Measurements from ENCODE around the gene KCNQ4.

Gene KCNQ4

DNA sequence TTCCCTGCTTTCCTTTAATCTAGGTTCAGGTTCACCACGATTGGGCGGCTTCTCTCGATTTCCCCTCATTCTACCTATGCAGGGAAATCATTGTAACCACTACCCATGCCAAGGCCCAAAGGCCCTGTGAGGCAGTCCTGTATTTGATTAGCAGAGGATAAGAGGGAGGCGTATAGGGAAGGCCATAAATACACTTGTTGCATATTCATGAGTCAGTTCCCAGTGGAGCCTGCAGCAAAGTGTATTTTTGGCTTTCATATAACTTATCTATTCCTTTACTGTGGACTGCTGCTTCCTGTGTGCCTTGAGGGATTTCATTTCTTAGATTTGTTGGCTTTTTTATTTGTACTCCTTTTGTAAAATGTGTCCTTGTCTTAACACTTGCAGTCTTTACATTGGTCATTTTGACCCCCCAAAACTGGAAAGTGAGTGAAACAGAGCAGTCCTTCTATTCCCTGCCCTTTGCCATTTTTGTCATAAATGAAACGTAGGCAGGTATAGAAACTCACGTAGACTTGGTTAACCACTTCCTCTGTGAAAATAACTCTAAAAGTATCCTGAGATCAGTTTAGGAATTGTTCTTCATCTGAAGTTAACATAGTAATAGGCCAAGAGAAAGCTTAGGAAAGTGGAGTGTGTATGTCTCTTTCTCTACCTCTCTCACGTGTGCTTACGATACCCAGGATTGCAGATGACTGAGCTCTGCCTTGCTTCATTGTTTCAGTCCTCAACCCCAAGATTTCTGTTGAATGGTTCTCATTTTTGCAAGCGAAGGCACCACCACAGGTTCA lies 19.6 kb upstream of the KCNQ4 start:
- H3K4me1 Mint-ChIP-seq (ENCODE audit: low read depth): peaks cover 41% of the 10 kb centered on the region

DNA sequence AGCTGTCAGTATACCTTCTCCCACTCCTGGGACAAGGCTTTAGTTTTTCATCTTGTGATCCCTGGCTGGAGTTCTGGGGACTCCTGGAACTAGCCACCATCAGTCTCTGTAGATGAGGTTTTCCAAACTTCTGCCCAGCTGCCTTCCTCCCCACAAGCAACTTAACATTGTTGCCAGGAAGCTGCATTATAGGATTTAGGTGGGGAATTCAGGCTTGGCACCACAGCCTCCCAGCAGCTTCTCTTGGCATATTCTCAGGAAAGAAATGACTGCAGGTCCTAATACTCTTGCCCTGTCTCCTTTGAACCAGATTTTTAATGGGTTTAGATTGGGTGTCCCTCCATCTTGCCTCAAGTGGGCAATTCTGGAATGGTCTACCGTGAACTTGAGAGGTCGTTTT lies 18.6 kb upstream of the KCNQ4 start:
- Mint-ChIP-seq H3K4me1 (ENCODE audit: low read depth) (peaks cover 43% of the 10 kb centered on the region), H3K9me3 (no peaks in the 10 kb centered on the region), H3K27ac (peak overlapping the region; percentile 41), H3K36me3 (ENCODE audit: low read depth) (peaks cover 60% of the 10 kb centered on the region), H3K27me3 (ENCODE audit: low read depth) (no peaks in the 10 kb centered on the region), H3K4me3 (no peak overlapping the region)

More for the DNA sequence above, 19.6 kb upstream of the KCNQ4 start:
- Mint-ChIP-seq H3K9me3 (no peaks in the 10 kb centered on the region), H3K27ac (peak overlapping the region; percentile 93), H3K36me3 (ENCODE audit: low read depth) (peaks cover 58% of the 10 kb centered on the region), H3K4me3 (peak overlapping the region; percentile 78), H3K27me3 (ENCODE audit: low read depth) (no peaks in the 10 kb centered on the region)

DNA sequence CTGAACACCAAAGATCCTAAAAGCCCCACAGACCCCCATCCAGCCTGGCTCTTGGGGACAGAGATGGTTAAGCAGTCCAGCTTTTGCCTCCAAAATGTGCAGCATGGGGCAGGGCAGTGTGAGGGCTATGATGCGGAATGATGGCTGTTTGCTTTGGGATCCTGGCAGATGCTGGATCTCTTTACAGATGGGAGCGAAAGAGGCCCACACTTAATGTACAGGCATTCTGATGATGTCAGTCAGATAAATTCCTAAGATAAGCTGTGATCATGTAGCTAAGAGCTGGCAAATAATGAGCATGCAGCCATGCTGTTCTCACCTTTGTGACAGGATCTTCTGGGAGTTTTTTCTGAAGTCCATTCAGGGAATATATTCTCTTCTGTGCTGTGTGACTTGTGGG lies 17.6 kb upstream of the KCNQ4 start:
- Mint-ChIP-seq H3K4me1 (ENCODE audit: low read depth) (peaks cover 46% of the 10 kb centered on the region), H3K36me3 (ENCODE audit: low read depth) (peaks cover 65% of the 10 kb centered on the region), H3K27me3 (ENCODE audit: low read depth) (no peaks in the 10 kb centered on the region), H3K27ac (no peak overlapping the region), H3K4me3 (no peak overlapping the region), H3K9me3 (no peaks in the 10 kb centered on the region)

DNA sequence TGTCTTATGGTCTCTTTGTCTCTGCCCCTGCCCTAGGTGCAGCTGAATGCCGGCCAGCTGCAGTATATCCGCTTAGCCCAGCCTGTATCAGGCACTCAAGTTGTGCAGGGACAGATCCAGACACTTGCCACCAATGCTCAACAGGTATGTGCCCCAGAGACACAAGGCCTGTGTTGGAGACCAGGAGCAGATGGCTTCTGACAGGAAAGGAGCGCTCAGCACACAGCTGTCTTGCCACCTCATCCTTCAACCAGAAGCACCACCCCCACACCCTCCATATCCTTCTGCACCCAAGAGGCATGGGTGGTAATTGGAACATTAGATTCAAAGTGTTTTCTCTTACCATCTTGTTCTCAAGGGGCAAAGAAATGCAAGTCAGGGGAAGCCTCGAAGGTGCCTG lies 17.0 kb upstream of the KCNQ4 start:
- no peak overlapping the region for H3K4me3 Mint-ChIP-seq
- no peaks in the 10 kb centered on the region for H3K9me3 Mint-ChIP-seq
- H3K36me3 Mint-ChIP-seq (ENCODE audit: low read depth): peaks cover 69% of the 10 kb centered on the region
- peaks cover 42% of the 10 kb centered on the region for H3K4me1 Mint-ChIP-seq (ENCODE audit: low read depth)
- H3K27ac Mint-ChIP-seq: no peak overlapping the region
- no peaks in the 10 kb centered on the region for H3K27me3 Mint-ChIP-seq (ENCODE audit: low read depth)

DNA sequence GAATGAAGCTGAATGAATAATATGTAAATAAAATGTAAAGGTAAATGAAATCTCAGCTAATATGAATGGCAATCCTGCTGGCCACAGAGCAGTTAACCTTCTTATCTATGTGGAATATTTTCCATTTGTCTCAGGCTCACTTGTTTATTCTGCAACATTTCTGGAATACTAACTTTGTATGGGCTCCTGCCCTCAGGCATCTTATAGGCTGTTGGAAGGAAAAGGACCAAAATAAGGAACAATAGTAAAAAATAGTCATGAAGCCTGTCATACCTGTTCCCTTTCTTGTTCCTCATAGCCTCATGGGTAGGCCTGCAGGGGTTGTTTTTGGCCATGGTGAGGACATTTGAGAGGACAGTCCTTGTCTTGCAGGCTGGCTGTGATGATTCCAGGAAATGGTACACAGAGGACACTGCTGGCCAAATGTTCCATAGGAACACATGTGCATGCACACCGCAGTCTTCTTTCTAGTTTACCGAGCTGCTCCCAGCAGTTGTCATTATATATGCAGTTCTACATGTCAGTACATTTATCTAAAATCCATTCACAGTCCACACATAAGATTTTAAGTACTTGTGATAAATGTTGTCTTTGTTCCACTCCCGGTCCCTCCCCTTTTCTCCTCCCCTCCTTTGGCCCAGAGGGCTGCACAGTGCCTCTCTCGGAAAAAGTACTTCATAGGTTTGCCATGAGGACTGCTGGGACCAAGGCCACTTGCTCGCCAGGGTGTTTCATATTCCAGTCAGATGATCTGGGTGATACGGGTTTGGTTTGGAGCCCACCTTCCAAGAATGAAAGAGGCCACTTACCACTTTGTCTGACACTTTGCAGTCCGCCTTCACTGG lies 15.2 kb upstream of the KCNQ4 start:
- Mint-ChIP-seq H3K27me3 (ENCODE audit: low read depth) (no peaks in the 10 kb centered on the region), H3K36me3 (ENCODE audit: low read depth) (peaks cover 63% of the 10 kb centered on the region), H3K4me3 (no peak overlapping the region), H3K9me3 (no peaks in the 10 kb centered on the region), H3K27ac (no peak overlapping the region), H3K4me1 (ENCODE audit: low read depth) (peaks cover 29% of the 10 kb centered on the region)

DNA sequence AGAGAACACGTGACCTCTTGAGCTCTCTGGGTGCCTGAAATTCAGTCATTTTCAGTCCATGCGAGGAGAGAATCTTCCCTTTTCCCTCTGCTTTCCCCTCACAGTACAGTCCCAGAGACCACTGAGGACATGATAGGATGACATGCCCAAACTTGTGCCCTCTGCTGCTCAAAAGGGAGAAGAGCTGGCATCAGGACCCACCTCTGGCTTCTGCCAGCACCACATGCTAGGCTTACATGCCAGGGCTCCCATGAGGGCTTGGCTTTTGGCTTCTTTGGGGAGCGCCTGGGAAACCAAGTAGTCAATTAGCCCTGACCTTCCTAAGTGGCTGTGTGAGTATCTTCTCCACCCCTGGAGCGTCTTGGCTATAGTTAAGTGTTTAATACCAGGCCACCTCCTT lies 13.8 kb upstream of the KCNQ4 start:
- H3K27me3 Mint-ChIP-seq (ENCODE audit: low read depth): no peaks in the 10 kb centered on the region
- peaks cover 52% of the 10 kb centered on the region for H3K36me3 Mint-ChIP-seq (ENCODE audit: low read depth)
- no peaks in the 10 kb centered on the region for H3K9me3 Mint-ChIP-seq
- H3K4me1 Mint-ChIP-seq (ENCODE audit: low read depth): peaks cover 20% of the 10 kb centered on the region
- H3K27ac Mint-ChIP-seq: no peak overlapping the region
- H3K4me3 Mint-ChIP-seq: no peak overlapping the region

DNA sequence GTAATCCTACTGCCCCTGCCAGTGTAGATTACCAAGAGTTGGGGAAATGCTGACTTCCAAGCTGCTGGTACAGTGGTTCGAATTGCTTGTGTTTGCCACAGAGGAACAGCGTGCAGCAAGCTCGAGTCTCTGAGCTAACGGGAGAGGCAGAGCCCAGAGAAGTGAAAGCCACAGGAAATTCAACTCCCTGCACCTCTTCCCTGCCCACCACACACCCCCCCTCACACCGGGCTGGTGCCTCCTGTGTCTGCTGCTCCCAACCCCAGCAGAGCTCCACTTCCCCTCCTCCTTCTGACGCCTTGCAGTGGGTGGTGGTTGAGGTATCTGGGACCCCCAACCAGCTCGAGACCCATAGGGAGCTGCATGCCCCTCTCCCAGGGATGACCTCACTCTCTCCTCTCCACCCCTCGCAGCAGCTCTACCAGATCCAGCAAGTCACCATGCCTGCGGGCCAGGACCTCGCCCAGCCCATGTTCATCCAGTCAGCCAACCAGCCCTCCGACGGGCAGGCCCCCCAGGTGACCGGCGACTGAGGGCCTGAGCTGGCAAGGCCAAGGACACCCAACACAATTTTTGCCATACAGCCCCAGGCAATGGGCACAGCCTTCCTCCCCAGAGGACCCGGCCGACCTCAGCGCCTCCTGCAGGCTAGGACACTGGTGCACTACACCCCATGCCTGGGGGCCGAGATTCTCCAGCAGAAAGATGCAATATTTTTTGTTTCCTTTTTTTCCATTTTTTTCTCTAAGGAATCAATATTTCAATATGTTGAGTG lies 13.1 kb upstream of the KCNQ4 start:
- H3K36me3 Mint-ChIP-seq (ENCODE audit: low read depth): peaks cover 49% of the 10 kb centered on the region
- H3K27me3 Mint-ChIP-seq (ENCODE audit: low read depth): no peaks in the 10 kb centered on the region
- no peak overlapping the region for H3K4me3 Mint-ChIP-seq
- no peaks in the 10 kb centered on the region for H3K9me3 Mint-ChIP-seq
- H3K4me1 Mint-ChIP-seq (ENCODE audit: low read depth): peaks cover 15% of the 10 kb centered on the region
- H3K27ac Mint-ChIP-seq: no peak overlapping the region

DNA sequence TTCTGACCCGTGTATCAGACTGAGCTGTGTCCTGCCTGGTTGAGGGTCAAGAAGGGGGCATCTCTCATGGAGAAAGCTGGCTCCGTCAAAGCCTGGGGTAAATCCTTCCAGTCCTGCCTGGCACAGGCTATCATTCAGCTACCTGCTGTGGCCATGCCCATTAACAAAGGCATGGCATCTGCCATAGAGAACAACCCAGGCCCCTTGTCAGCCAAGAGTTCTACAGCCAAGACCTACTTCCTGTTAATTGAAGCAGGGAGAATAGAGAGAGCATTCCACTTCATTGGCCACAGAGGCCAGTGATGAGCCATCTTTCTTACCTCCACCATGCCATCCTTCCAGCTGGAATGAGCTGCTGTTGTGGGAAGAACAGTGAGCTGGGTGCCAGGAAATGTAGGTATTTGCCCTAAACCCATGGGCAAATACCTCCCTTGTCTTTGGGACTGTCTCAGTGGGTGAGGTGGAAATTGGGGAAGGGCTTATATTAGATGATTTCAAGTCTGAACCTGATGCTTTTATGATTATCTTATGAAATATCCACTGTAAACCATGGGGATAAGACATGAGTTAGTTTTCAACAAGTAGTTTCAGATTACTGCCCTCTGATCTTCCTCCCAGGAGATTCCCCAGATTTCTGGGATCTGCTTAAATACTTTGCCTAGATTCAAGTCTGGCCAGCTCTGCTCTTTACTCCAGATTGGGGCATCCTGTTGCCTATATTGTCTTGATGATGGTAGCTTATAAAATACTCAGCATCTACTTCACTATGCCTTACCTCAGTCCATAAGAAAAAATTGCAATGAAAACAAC lies 11.2 kb upstream of the KCNQ4 start:
- Mint-ChIP-seq H3K9me3 (no peaks in the 10 kb centered on the region), H3K27ac (peak overlapping the region; percentile 1), H3K36me3 (ENCODE audit: low read depth) (peaks cover 47% of the 10 kb centered on the region), H3K4me3 (no peak overlapping the region), H3K27me3 (ENCODE audit: low read depth) (no peaks in the 10 kb centered on the region), H3K4me1 (ENCODE audit: low read depth) (peaks cover 14% of the 10 kb centered on the region)

DNA sequence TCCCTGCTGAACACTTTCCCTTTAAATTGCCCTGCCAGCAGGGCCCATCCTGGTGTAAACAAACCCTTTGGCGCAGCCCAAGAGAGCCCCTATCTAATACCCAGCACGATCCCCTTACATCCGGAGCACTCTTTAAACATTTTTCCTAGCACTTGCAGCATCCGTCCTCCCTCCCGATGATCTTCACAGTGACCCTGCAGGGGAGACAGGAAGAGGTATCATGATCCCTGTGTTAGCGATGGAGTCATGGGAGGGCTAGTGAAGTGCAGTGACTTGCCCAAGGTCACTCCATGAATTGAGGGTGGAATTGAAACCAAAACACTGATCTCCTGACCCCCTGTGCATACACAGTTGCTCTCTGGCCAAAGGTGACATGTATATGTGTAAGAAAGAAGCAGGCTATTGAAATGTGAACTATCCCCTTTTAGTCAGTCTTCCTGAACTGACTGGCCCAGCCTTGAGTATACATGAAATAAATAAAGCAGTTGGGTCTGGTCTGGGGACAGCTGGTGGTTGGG lies 9.8 kb upstream of the KCNQ4 start:
- H3K9me3 Mint-ChIP-seq: no peaks in the 10 kb centered on the region
- H3K27ac Mint-ChIP-seq: peak overlapping the region; percentile 4
- H3K4me1 Mint-ChIP-seq (ENCODE audit: low read depth): peaks cover 18% of the 10 kb centered on the region
- peaks cover 43% of the 10 kb centered on the region for H3K36me3 Mint-ChIP-seq (ENCODE audit: low read depth)
- no peaks in the 10 kb centered on the region for H3K27me3 Mint-ChIP-seq (ENCODE audit: low read depth)
- H3K4me3 Mint-ChIP-seq: no peak overlapping the region

DNA sequence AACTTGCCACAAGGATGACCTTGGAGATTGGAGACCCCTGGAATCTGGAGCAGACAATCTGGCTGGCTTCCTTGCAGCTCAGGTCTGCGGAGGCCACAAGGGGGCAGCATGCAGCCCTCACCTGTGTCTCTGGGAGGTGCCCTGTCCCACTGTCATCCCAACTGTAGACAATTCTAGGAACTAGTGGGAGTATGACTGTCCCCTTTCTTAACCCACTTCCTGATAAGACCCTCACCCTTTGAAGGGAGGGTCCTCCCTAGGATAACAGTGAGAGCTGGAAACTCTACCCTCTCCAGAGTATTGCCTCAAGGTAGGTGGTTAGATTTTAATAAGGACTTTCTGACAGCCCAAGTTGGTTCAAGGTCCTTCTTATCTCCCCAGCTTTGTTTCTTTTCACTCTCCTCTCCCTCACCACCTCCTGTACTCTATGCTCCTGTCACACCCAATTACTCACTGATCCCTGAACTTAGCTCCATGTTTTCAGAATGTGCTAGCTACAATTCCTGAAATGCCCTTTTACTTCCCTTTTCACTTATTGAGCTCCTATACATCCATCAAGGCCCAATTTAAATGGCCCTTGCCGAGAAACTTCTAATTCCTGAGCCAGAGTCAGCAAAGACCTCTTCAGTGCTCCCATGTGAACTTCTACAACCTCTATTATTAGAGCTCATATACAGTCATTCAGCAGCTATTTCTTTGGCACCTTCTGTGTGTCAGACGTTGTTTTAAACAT lies 9.2 kb upstream of the KCNQ4 start:
- Mint-ChIP-seq H3K27ac (no peak overlapping the region), H3K4me3 (no peak overlapping the region), H3K36me3 (ENCODE audit: low read depth) (peaks cover 37% of the 10 kb centered on the region), H3K27me3 (ENCODE audit: low read depth) (no peaks in the 10 kb centered on the region), H3K4me1 (ENCODE audit: low read depth) (peaks cover 15% of the 10 kb centered on the region), H3K9me3 (no peaks in the 10 kb centered on the region)

DNA sequence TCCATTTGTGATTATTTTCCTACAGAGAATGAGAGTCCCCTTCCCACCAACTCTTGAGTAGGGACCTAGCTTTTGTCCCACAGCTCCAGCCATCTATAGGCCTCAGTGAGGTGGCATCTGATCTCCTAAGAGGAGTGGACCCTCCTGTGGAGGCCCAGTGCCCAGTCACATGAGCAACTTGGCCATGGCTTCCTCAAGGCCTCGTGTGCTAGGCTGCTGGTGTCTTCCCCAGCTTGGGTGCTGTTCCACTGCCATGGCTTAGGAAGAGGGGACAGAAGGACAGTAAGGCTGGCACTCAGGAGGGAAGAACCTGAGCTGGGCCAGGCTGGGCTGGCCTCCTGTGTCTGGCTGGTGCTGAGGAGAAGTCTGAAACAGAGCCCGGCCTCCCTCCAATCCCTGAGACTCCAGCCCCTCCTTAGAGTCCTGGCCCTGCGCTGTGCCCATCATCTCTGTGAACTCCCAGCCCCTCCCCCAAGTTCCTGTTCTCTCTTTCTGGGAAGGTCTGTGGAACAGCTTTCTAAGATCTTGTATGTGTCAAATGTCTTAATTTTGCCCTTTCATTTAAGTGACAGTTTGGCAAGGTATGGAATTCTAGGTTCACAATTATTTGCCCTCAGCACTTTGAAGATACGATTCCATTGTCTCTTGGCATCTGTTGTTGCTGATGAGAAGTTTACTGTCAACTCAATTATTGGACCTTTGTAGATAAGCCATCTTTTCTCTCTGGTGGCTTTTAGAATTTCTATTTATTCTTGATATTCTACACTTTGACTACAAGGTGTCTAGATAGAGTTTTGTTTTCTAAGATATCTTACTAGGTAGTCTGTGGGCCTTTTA lies 7.1 kb upstream of the KCNQ4 start:
- Mint-ChIP-seq H3K36me3 (ENCODE audit: low read depth) (peaks cover 21% of the 10 kb centered on the region), H3K9me3 (no peaks in the 10 kb centered on the region)

DNA sequence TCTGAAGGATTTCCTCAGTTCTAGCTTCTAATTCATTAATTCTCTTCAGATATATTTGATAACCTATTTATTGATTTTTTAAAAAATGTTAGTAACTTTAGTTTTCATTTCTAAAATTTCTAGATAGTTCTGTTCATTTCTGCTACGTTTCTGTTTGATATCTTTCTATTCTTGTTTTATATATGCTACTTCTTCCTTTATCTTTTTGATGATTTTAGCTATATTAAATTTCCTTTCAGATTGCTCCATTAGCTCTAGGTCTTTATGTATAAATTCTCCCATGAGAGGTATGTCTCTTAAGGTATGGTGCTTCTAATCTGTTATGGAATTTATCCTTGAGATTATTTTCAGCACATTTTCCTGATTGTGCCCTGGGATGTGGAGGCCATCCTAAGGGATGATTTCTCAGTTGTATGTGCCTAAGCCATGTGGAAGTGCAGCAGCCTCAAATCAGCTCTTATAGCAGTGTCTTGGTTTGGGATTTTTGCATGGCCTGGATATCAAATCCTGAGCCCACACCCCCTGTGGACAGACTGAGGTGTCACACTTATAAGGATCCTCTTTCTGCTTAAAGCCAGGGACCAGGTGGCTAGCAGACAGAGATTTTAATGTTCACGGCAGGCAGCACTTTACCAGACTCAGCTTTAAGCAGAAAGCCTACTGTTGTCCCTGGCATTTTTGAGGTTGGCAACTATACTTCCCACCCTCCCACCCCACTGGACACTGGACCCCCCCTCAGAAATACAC lies 6.2 kb upstream of the KCNQ4 start:
- Mint-ChIP-seq H3K36me3 (ENCODE audit: low read depth) (peaks cover 19% of the 10 kb centered on the region), H3K4me3 (no peak overlapping the region), H3K27ac (no peak overlapping the region), H3K4me1 (ENCODE audit: low read depth) (peaks cover 9% of the 10 kb centered on the region), H3K9me3 (no peaks in the 10 kb centered on the region), H3K27me3 (ENCODE audit: low read depth) (peaks cover 11% of the 10 kb centered on the region)

More for the DNA sequence above, 7.1 kb upstream of the KCNQ4 start:
- Mint-ChIP-seq H3K4me3 (no peak overlapping the region), H3K27me3 (ENCODE audit: low read depth) (peaks cover 4% of the 10 kb centered on the region), H3K4me1 (ENCODE audit: low read depth) (peaks cover 9% of the 10 kb centered on the region), H3K27ac (no peak overlapping the region)
